Esophagus mucosa (tissue), 1 donor: ENCODE measurements around the gene ETHE1. TPM values are rescaled to one million over a fixed set of nuclear protein-coding genes. Genes with fewer than 3 reads are reported as not detected.
"Not testable (repeated sequence)": the region's sequence is repeated elsewhere in the genome, so short reads cannot be mapped to it uniquely, and the experiment has no call there.

Experiments
- ATAC-seq: fragments of 200-7000 bp; cut with Tn5 transposase; one replicate; pipeline ENCODE4 v1.9.1; 2020
- total RNA-seq: library from RNA; stranded (reverse); gene quantifications from one replicate; pipeline ENCODE4 v1.2.4, GENCODE V29; 2023
- donor health status: DM: yes; HTN: yes; CAD: no.

ETHE1 gene
- total RNA-seq, 1 donor from 2014 or later: 81.9 TPM

DNA sequence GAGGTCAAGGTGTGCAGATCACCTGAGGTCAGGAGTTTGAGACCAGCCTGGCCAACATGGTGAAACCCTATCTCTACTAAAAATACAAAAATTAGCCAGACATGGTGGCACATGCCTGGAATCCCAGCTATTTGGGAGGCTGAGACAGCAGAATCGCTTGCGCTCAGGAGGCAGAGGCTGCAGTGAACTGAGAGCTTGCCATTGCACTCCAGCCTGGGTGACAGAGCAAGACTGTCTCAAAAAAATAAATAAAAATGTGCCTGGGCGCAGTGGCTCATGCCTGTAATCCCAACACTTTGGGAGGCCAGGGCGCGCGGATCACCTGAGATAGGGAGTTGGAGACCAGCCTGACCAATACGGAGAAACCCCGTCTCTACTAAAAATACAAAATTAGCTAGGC, 3.3 kb downstream of the ETHE1 start:
- ATAC-seq: not testable (repeated sequence)

GRCh38 chr19:43522929-43523328, 4.1 kb downstream of the ETHE1 start:
- ATAC-seq: no peak

DNA sequence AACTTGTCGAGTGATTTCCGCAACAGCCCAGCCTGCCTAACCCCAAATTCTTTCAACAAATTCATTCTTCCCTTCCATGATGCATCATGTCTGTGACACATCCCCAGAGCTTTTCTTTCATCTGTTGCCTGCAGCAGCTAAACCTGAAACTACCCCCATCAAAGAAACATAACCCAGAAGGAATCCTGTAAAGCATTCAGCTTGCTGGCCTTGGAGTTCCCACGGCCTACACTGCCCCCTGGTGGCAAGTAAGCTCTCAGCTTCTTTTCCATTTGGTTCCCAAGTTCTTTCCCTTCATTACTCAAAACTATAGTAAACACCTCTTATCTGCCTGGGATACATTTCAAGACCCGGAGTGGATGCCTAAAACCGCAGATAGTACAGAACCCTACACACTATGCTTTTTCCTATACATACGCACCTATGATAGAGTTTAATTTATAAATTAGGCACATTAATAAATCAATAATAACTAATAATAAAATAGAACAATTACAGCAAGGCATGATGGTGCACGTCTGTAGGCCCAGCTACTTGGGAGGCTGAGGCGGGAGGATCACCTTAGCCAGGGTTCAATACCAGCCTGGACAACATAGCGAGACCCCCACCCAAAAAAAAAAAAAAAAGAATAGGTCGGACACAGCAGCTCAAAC, 7.4 kb downstream of the ETHE1 start:
- peak; percentile 92 for ATAC-seq

- ATAC-seq: peak; percentile 60
These were observed 8.9 kb downstream of the ETHE1 start for GRCh38 chr19:43518051-43518450.

- not testable (repeated sequence) for ATAC-seq
These were observed 14.6 kb downstream of the ETHE1 start for GRCh38 chr19:43512399-43512798.

- ATAC-seq: peak; percentile 35
These were observed 15.7 kb downstream of the ETHE1 start for GRCh38 chr19:43511324-43511723.

GRCh38 chr19:43510713-43511112, 16.3 kb downstream of the ETHE1 start:
- no peak for ATAC-seq

GRCh38 chr19:43507880-43508279, 19.1 kb downstream of the ETHE1 start:
- no peak for ATAC-seq

- no peak for ATAC-seq
These were observed 20.4 kb downstream of the ETHE1 start for GRCh38 chr19:43506629-43507028.

GRCh38 chr19:43505941-43506340, 21.1 kb downstream of the ETHE1 start:
- ATAC-seq: no peak

DNA sequence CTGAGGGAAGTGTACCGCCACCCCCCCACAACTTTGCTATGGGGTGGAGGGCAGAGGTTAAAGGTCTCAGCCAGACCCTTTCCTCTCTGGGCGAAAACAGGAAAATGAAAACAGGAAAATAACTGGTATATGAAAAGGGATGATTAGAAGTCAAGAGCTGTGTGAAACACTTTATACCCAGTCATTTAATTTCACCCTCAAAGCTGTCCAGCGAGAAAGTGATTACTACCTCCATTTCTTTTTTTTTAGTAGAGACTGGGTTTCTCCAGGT, 21.9 kb downstream of the ETHE1 start:
- no peak for ATAC-seq

- peak; percentile 66 for ATAC-seq
These were observed 22.4 kb downstream of the ETHE1 start, which contains the start of gene PHLDB3 for GRCh38 chr19:43504426-43505185. Gene PHLDB3, minus strand, starts transcription at chr19:43504746. Its CDS starts 628 bp downstream, at chr19:43504118.

GRCh38 chr19:43503501-43504425, 23.2 kb downstream of the ETHE1 start:
- peak; percentile 95 for ATAC-seq

GRCh38 chr19:43502419-43502976, 24.5 kb downstream of the ETHE1 start:
- no peak for ATAC-seq

DNA sequence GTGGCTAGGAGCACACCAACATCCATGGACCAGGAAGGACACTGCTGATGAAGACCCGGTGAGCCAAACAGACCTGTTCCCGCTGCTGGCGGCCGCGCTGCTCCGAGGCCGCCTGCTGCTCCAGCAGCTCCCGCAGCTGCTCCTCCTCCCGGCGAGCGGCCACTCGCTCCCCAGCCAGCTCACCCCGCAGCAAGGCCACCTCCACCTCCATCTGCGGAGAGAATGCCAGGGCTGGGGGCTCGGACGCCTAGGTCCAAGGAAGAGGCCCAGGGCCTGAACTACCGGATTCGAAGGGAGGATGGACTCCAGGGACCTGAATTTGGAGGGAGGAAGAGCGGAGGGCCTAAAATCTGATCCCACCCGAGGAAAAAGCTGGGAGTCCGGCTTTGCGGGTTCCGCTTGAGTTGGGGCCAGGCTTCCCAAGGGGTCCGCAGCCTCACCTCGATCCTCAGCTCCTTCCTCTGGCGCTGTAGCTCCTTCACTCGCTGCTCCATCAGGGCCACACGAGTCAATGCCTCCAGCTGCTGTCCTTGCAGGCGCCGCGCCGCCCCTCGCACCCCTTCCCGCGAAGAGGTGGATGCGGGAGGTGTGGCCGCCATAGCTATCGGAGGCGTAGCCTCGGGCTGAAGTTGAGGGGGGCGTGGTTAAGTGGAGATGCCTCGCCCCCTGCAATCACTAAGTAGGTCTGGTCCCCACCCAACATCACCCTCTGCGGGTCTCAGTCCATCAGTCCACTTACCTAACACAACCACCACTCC, 25.2 kb downstream of the ETHE1 start:
- ATAC-seq: no peak

DNA sequence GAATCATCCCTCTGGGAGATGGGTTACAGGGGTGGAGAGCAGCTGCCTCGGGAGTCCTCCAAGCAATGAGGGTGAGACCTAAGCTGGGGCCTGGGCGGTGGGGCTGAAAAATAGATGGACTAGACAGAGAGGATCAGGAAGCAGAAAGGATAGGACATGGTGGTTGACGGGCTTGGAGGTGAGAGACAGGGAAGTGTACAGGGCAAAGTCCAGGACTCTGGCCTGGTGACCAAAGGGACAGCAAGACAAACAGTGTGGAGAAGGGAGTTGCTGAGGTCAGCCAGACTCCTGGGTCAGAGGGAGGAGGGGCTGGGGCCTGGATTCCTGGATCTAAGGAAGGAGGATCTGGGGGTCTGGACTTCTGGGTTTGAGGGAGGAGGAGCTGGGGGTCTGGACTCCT, 28.0 kb downstream of the ETHE1 start:
- ATAC-seq: no peak

- no peak for ATAC-seq
These were observed 28.7 kb downstream of the ETHE1 start for GRCh38 chr19:43498233-43498842.

GRCh38 chr19:43496960-43497359, 30.0 kb downstream of the ETHE1 start:
- ATAC-seq: no peak

- ATAC-seq: peak; percentile 12
These were observed 31.9 kb downstream of the ETHE1 start for GRCh38 chr19:43495082-43495481.

DNA sequence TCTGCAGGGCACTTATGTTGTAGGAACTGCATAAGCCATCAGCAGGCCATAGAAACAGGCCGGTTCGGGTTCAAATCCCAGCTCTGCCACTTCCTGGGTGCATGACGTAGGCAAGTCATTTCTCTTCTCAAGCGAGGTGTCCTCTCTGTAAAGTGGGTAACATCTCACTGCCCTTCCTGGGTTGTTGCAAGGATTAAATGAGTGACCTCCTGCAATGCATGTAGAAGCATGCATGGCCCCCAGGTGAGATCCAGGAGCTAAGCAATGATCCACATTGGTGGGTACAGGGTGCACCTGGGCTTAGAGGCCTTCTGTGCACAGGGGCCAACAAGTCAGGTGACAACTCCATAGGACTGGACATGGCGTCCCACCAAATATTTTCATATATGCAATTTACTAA, 36.2 kb downstream of the ETHE1 start:
- ATAC-seq: no peak

DNA sequence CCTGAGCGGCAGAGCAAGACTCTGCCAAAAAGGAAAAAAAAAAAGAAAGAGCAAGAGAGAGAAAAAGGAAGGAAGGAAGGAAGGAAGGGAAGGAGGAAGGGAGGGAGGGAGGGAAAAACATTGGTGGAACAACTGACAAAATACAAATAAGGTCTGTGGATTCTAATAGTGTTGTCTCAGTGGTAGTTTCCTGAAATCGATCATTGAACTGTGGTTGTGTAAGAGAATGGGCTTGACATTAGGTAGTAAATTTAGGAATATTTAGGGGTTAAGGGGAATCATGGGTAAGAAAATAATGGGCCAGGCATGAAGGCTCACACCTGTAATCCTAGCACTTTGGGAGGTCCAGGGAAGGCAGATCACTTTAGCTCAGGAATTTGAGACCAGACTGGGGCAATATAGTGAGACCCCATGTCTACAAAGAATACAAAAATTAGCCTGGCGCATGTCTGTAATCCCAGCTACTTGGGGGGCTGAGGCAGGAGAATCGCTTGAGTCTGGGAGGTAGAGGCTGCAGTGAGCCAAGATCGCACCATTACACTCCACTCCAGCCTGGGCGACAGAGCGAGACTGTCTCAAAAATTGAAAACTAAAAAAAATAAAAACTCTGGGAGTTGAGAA, 36.9 kb downstream of the ETHE1 start:
- ATAC-seq: no peak
